HG02642 (cell line): ENCODE measurements around the gene RAPGEF4.
"Not testable (repeated sequence)": the region's sequence is repeated elsewhere in the genome, so short reads cannot be mapped to it uniquely, and the experiment has no call there.

Experiments used
- ATAC-seq: cut with Tn5 transposase; IDR thresholded peaks from one replicate; pipeline ENCODE4 v1.9.1; 2021; ENCODE audit warnings: mild to moderate bottlenecking; ENCODE audit not compliant: unreplicated experiment, poor library complexity

Gene RAPGEF4

GRCh38 chr2:173017646-173018420, 282.2 kb downstream of the RAPGEF4 start:
- ATAC-seq: no peak

GRCh38 chr2:173019755-173020154, 284.1 kb downstream of the RAPGEF4 start:
- no peak for ATAC-seq

GRCh38 chr2:173021939-173022371, 286.3 kb downstream of the RAPGEF4 start:
- no peak for ATAC-seq

- ATAC-seq: no peak
These were observed 288.1 kb downstream of the RAPGEF4 start for GRCh38 chr2:173023718-173024117.

GRCh38 chr2:173026479-173026878, 290.8 kb downstream of the RAPGEF4 start:
- no peak for ATAC-seq

- ATAC-seq: peak; percentile 51
These were observed 291.8 kb downstream of the RAPGEF4 start for GRCh38 chr2:173027181-173028128.

GRCh38 chr2:173028141-173028540, 292.5 kb downstream of the RAPGEF4 start:
- ATAC-seq: no peak

GRCh38 chr2:173028671-173029070, 293.0 kb downstream of the RAPGEF4 start:
- no peak for ATAC-seq

- no peak for ATAC-seq
These were observed 295.2 kb downstream of the RAPGEF4 start for GRCh38 chr2:173030561-173031490.

- ATAC-seq: no peak
These were observed 296.4 kb downstream of the RAPGEF4 start for GRCh38 chr2:173032032-173032431.

- ATAC-seq: no peak
These were observed 297.4 kb downstream of the RAPGEF4 start for GRCh38 chr2:173033084-173033483.

- no peak for ATAC-seq
These were observed 298.5 kb downstream of the RAPGEF4 start for GRCh38 chr2:173034143-173034542.

GRCh38 chr2:173037245-173038120, 301.8 kb downstream of the RAPGEF4 start:
- ATAC-seq: no peak

GRCh38 chr2:173038257-173038656, 302.6 kb downstream of the RAPGEF4 start:
- ATAC-seq: not testable (repeated sequence)

GRCh38 chr2:173040729-173041128, 305.1 kb downstream of the RAPGEF4 start:
- no peak for ATAC-seq

GRCh38 chr2:173043476-173043875, 307.8 kb downstream of the RAPGEF4 start:
- ATAC-seq: no peak

- ATAC-seq: no peak
These were observed 308.4 kb downstream of the RAPGEF4 start for GRCh38 chr2:173043897-173044519.

GRCh38 chr2:173044686-173045085, 309.0 kb downstream of the RAPGEF4 start:
- ATAC-seq: no peak

GRCh38 chr2:173045181-173045580, 309.5 kb downstream of the RAPGEF4 start:
- ATAC-seq: no peak
